Peyer's patch (tissue), 4 donors: ENCODE results near the gene CKMT2.

Experiments used
- POLR2A ChIP-seq, 2 donors: fragments of 450-650 bp; IDR thresholded peaks; one replicate each; pipeline ENCODE4 v1.5.1; 2017; ENCODE audit warnings: antibody characterized with exemption in 2 of 2, mild to moderate bottlenecking in 2 of 2, moderate library complexity in 2 of 2
- TF ChIP-seq, protein P1 (sequence below), 6 experiments: fragments of 450-650 bp in 4 of 6; fragments of 200-600 bp in 2 of 6; sonication (generic) in 1 of 6; IDR thresholded peaks; one replicate each; pipeline ENCODE4 v1.5.1; 2017 to 2019; ENCODE audit warnings: antibody characterized with exemption in 6 of 6, mild to moderate bottlenecking in 3 of 6, moderate library complexity in 1 of 6

DNA sequence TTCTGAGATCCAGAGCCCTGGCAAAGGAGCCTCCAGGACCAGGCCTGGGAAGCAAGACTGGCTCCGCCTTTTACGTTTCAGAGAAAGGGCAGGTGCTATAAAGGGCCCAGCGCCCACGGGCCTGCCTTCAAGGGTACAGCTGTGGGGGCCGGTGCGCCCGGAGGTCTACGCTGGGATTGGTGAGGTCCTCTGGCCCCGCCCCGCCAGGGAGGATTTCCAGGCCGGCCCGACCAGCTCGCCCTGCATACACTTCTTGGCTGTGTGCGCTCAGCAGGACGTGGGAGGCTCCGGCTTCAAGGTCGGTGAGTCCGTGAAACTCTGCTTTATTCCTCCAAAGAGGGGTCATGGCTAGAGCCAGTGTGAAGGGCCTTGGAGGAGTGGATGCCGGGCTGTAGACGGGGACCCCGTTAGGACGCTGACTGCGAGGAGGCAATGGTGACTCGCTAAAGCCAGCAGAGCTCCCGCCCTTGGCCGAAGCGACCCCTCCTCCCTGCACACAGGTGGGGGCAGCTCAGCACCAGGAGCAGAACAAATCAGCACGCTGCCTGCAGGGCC, at the start of gene CKMT2:
- TF ChIP-seq, protein P1, sequence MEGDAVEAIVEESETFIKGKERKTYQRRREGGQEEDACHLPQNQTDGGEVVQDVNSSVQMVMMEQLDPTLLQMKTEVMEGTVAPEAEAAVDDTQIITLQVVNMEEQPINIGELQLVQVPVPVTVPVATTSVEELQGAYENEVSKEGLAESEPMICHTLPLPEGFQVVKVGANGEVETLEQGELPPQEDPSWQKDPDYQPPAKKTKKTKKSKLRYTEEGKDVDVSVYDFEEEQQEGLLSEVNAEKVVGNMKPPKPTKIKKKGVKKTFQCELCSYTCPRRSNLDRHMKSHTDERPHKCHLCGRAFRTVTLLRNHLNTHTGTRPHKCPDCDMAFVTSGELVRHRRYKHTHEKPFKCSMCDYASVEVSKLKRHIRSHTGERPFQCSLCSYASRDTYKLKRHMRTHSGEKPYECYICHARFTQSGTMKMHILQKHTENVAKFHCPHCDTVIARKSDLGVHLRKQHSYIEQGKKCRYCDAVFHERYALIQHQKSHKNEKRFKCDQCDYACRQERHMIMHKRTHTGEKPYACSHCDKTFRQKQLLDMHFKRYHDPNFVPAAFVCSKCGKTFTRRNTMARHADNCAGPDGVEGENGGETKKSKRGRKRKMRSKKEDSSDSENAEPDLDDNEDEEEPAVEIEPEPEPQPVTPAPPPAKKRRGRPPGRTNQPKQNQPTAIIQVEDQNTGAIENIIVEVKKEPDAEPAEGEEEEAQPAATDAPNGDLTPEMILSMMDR (IDR thresholded peaks at IDR 0.05) = no peak
- TF ChIP-seq POLR2A (IDR thresholded peaks at IDR 0.05) = no peak
